Caco-2 (cell line): Measurements from ENCODE around the gene BSCL2. TPM values are rescaled to one million over a fixed set of nuclear protein-coding genes. Genes with fewer than 3 reads are reported as not detected.
A peak's percentile ranks its signal among the peaks of the same experiment; 100 is the strongest.

ENCODE experiments used
- BruUV-seq: library from RNA; stranded (reverse); fragments of 400-500 nt; replicated peaks from 2 replicates; lab custom pipeline; 2021; lab: Mats Ljungman, UMichigan
- CTCF ChIA-PET: fragments of 300-600 bp; sonication (Branson Sonifier 250); formaldehyde crosslinking; loops from one replicate; lab custom pipeline; 2022; ENCODE audit warnings: antibody characterized with exemption; lab: Charles Lee
- POLR2A ChIA-PET: fragments of 300-600 bp; sonication (Branson Sonifier 250); formaldehyde crosslinking; loops from one replicate; lab custom pipeline; 2022; ENCODE audit warnings: antibody characterized with exemption; lab: Charles Lee
- DNase-seq, 2 experiments: peaks; one replicate each; pipeline versions ENCODE4 v3.0.0 to v3.0.0-alpha.2; 2020 to 2022
- H3K27me3 ChIP-seq: replicated peaks from 2 replicates; pipeline ENCODE4 v1.6.0; 2011; ENCODE audit warnings: low read length; ENCODE audit not compliant: control insufficient read depth, insufficient read depth
- H3K36me3 ChIP-seq: 2 replicates; pipeline ENCODE4 v1.5.1; 2011; ENCODE audit warnings: low read length; ENCODE audit not compliant: control insufficient read depth, insufficient read depth
- H3K4me1 ChIP-seq: fragments of 250-450 bp; sonication (Bioruptor Pico); 2 replicates; pipeline ENCODE4 v1.5.1; 2020; ENCODE audit warnings: mild to moderate bottlenecking
- H3K4me3 ChIP-seq: 2 replicates; pipeline ENCODE4 v1.5.1; 2011; ENCODE audit warnings: low read depth, mild to moderate bottlenecking, control low read depth, low read length
- H3K9me3 ChIP-seq: fragments of 250-450 bp; sonication (Bioruptor Pico); 2 replicates; pipeline ENCODE4 v1.5.1; 2020; ENCODE audit warnings: mild to moderate bottlenecking, moderate library complexity
- H3K27ac Mint-ChIP-seq: one replicate; pipeline ENCODE4 v1.8.0; 2022; ENCODE audit warnings: mixed read lengths; ENCODE audit not compliant: unreplicated experiment
- H3K27me3 Mint-ChIP-seq: one replicate; pipeline ENCODE4 v1.8.0; 2022; ENCODE audit warnings: mixed read lengths; ENCODE audit not compliant: insufficient read depth, unreplicated experiment
- H3K36me3 Mint-ChIP-seq: one replicate; pipeline ENCODE4 v1.8.0; 2022; ENCODE audit warnings: mild to moderate bottlenecking, mixed read lengths; ENCODE audit not compliant: insufficient read depth, unreplicated experiment
- H3K4me1 Mint-ChIP-seq: one replicate; pipeline ENCODE4 v1.8.0; 2022; ENCODE audit warnings: low read depth, mixed read lengths; ENCODE audit not compliant: unreplicated experiment
- H3K4me3 Mint-ChIP-seq: one replicate; pipeline ENCODE4 v1.8.0; 2022; ENCODE audit warnings: mild to moderate bottlenecking, moderate library complexity, mixed read lengths; ENCODE audit not compliant: unreplicated experiment
- H3K9me3 Mint-ChIP-seq: one replicate; pipeline ENCODE4 v1.8.0; 2022; ENCODE audit warnings: mixed read lengths; ENCODE audit not compliant: unreplicated experiment
- intact Hi-C: fragments of 100-400 bp; cut with micrococcal nuclease; formaldehyde crosslinking; loops from one replicate; pipeline ENCODE4 v1.10.0; 2022; ENCODE audit not compliant: unreplicated experiment
- total RNA-seq: library from RNA; stranded (reverse); gene quantifications from 2 replicates; pipeline ENCODE4 v1.2.3, GENCODE V29; 2022
- TF ChIP-seq, protein P1 (sequence below), 2 experiments: fragments of 200-600 bp in 1 of 2; IDR thresholded peaks; 1 replicate in 1 of 2; 2 replicates in 1 of 2; pipeline versions ENCODE4 v1.5.1 to v1.8.0; 2011 to 2022; ENCODE audit warnings: antibody characterized with exemption in 1 of 2, control low read depth in 1 of 2, inconsistent platforms in 1 of 2, low read depth in 1 of 2, low read length in 1 of 2, mild to moderate bottlenecking in 1 of 2, moderate library complexity in 1 of 2; ENCODE audit not compliant: insufficient read depth in 1 of 2, severe bottlenecking in 1 of 2, unreplicated experiment in 1 of 2

Gene BSCL2
- total RNA-seq, 1 experiment from 2014 or later = 39.2 TPM

DNA sequence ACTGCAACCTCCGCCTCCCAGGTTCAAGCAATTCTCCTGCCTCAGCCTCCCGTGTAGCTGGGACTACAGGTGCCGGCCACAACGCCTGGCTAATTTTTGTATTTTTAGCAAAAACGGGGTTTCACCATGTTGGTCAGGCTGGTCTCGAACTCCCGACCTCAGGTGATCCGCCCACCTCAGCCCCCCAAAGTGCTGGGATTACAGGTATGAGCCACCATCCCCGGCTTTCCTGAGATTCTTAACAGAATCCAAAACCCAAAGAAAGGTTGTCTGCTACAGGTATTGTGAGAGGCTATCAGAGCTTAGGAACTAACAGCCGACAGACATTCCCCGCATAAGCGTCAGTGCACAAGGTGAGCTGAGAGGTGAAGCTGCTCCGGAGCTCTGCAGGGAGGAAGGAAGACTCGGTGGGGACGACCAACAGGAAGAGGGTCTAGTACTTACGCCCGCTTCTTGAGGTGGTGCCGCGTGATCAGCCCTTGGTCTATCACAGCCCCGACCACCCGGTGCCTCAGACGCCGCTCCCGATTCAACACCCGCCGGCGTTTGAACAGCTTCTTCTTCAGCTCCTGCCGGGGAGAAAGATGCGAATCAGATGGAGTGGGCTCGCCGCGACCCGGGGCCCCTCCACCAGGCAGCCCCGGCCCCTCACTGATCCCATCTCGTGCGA lies 42.7 kb downstream of the BSCL2 start:
- H3K36me3 Mint-ChIP-seq = peaks cover 78% of the 10 kb centered on the region
- Histone ChIP-seq H3K4me3 (peak overlapping the region; percentile 50), H3K4me1 (peaks cover 9% of the 10 kb centered on the region), H3K27me3 (no peaks in the 10 kb centered on the region), H3K36me3 (peaks cover 7% of the 10 kb centered on the region), H3K9me3 (no peaks in the 10 kb centered on the region)
- TSS peak; percentile 53 for BruUV-seq
- intact Hi-C loops = loop anchor here (1.0 to 2.0 kb wide), 3 partner anchors 11 to 42 kb away; partner anchors contain the start of genes GANAB and INTS5
- ChIA-PET CTCF (interaction anchor here (0.8 to 2.1 kb wide), 11 partner anchors 11 to 122 kb away, joined by 3 to 12 read pairs (median 5); partner anchors contain the start of genes B3GAT3, EEF1G, INTS5 and TAF6L), POLR2A (interaction anchor here (0.6 to 2.1 kb wide), 32 partner anchors 8 to 238 kb away, joined by 3 to 56 read pairs (median 6); partner anchors contain the start of genes B3GAT3, EEF1G, GANAB and HNRNPUL2)
- H3K27me3 Mint-ChIP-seq = no peaks in the 10 kb centered on the region
- H3K4me1 Mint-ChIP-seq = peaks cover 4% of the 10 kb centered on the region
- no peaks in the 10 kb centered on the region for H3K9me3 Mint-ChIP-seq
- H3K4me3 Mint-ChIP-seq = peak overlapping the region; percentile 99
- TF ChIP-seq, protein P1, sequence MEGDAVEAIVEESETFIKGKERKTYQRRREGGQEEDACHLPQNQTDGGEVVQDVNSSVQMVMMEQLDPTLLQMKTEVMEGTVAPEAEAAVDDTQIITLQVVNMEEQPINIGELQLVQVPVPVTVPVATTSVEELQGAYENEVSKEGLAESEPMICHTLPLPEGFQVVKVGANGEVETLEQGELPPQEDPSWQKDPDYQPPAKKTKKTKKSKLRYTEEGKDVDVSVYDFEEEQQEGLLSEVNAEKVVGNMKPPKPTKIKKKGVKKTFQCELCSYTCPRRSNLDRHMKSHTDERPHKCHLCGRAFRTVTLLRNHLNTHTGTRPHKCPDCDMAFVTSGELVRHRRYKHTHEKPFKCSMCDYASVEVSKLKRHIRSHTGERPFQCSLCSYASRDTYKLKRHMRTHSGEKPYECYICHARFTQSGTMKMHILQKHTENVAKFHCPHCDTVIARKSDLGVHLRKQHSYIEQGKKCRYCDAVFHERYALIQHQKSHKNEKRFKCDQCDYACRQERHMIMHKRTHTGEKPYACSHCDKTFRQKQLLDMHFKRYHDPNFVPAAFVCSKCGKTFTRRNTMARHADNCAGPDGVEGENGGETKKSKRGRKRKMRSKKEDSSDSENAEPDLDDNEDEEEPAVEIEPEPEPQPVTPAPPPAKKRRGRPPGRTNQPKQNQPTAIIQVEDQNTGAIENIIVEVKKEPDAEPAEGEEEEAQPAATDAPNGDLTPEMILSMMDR (IDR thresholded peaks at IDR 0.05; ENCODE audit: insufficient read depth in 1 of 2, low read depth in 1 of 2, low read length in 1 of 2, severe bottlenecking in 1 of 2, unreplicated experiment in 1 of 2) = no peak
- peak overlapping the region; percentile 97 for H3K27ac Mint-ChIP-seq
- peak; percentile 71 to 75 for DNase-seq

DNA sequence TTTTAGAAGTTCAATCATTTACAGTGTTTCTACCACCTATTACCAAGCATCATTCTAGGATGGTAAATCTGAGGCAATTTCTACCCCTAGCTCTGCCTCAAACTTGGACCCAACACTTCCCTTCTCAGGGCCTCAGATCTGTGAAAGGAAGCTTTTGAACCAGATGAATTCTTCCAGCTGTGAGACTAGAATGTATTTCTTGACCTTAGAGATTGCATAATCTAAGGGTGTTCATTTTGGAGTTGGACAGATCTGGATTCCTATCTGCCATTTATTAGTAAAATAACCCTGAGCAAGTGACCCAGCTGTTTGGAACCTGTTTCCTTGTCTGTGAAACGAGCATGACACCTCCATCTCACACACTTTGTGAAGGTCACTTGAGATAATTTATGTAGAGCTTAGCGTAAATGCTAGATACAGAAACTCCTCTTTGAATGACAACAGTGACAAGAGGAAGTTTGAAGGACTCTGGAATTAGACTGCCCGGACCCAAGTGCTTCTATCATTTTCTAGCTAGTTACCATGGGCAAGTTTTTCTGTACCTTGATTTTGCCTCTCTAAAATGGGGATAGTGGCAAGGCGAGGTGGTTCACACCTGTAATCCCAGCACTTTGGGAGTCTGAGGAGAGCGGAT lies 50.3 kb downstream of the BSCL2 start:
- no peaks in the 10 kb centered on the region for H3K27me3 Mint-ChIP-seq

DNA sequence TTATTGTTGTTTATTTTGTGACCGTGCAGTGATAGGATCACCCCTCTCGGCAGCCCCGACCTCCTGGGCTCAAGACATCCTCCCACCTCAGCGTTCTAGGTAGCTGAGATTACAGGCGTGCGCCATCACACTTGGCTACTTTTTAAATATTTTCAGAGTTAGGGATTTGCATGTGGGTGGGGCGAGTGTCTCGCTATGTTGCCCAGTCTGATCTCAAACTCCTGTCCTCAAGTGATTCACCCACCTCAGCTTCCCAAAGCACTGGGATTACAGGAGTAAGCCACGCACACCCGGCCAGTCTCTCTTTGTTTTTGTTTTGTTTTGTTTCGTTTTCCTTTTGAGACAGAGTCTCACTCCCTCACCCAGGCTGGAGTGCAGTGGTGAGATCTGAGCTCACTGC lies 52.9 kb downstream of the BSCL2 start:
- no peaks in the 10 kb centered on the region for H3K9me3 ChIP-seq
- Mint-ChIP-seq H3K27ac (no peak overlapping the region), H3K4me1 (peaks cover 7% of the 10 kb centered on the region), H3K36me3 (peaks cover 38% of the 10 kb centered on the region), H3K4me3 (peak overlapping the region; percentile 54), H3K27me3 (no peaks in the 10 kb centered on the region), H3K9me3 (no peaks in the 10 kb centered on the region)
- intact Hi-C loops = no loop called here
- peaks cover 8% of the 10 kb centered on the region; the same call in 1 of the 2 replicates for H3K4me1 ChIP-seq
- H3K36me3 ChIP-seq = peaks cover under 1% of the 10 kb centered on the region; the same call in 1 of the 2 replicates
- POLR2A ChIA-PET = no interaction called here
- BruUV-seq = no TSS peak
- H3K27me3 ChIP-seq = no peaks in the 10 kb centered on the region
- DNase-seq = no peak
- TF ChIP-seq, protein P1 (IDR thresholded peaks at IDR 0.05; ENCODE audit: insufficient read depth in 1 of 2, low read depth in 1 of 2, low read length in 1 of 2, severe bottlenecking in 1 of 2, unreplicated experiment in 1 of 2) = no peak
- CTCF ChIA-PET = no interaction called here
- no peak overlapping the region for H3K4me3 ChIP-seq

More for the DNA sequence above, 50.3 kb downstream of the BSCL2 start:
- H3K36me3 Mint-ChIP-seq = peaks cover 35% of the 10 kb centered on the region
- H3K27ac Mint-ChIP-seq = no peak overlapping the region
- POLR2A ChIA-PET = interaction anchor here (0.5 to 2.8 kb wide), 5 partner anchors 8 to 162 kb away, joined by 3 to 33 read pairs (median 5); partner anchors contain the start of genes C11orf98, CSKMT, LBHD1 and TUT1
- intact Hi-C loops = no loop called here
- no peak for DNase-seq
- CTCF ChIA-PET = interaction anchor here (0.6 kb wide), 1 partner anchor 446 kb away, joined by 3 read pairs; no protein-coding TSS in a partner anchor
- no peaks in the 10 kb centered on the region for H3K36me3 ChIP-seq
- no peak overlapping the region for H3K4me3 ChIP-seq
- no peaks in the 10 kb centered on the region for H3K9me3 ChIP-seq
- H3K9me3 Mint-ChIP-seq = no peaks in the 10 kb centered on the region
- no peaks in the 10 kb centered on the region for H3K27me3 ChIP-seq
- TF ChIP-seq, protein P1 (IDR thresholded peaks at IDR 0.05; ENCODE audit: insufficient read depth in 1 of 2, low read depth in 1 of 2, low read length in 1 of 2, severe bottlenecking in 1 of 2, unreplicated experiment in 1 of 2) = no peak
- no TSS peak for BruUV-seq
- no peak overlapping the region for H3K4me3 Mint-ChIP-seq
- H3K4me1 Mint-ChIP-seq = peaks cover 7% of the 10 kb centered on the region
- 0 out of 2 replicates have a peak, but pooled peaks cover 4% of the 10 kb centered on the region for H3K4me1 ChIP-seq
